Left ventricle myocardium superior (tissue), 1 donor: Measurements from ENCODE around the gene ZFYVE9. TPM values are rescaled to one million over a fixed set of nuclear protein-coding genes. Genes with fewer than 3 reads are reported as not detected.

Experiments
- total RNA-seq: library from RNA; stranded (reverse); fragmentation: NEBNext Ultra II Directional; extraction: Animal tissue kit (Norgen Biotek cat#: 25700); gene quantifications from one replicate; pipeline ENCODE4 v1.2.1, GENCODE V29; 2021
- donor health status: DM: no; HTN: yes; CAD: no; lungs with severe emphysema.

Gene ZFYVE9
- total RNA-seq, 1 donor from 2014 or later, result 19.3 TPM

Other genes with a start within 250 kb of the ZFYVE9 start
- not detected for gene RAB3B, start 151.4 kb upstream of the ZFYVE9 start, total RNA-seq
- 3.2 TPM for gene KTI12, start 108.3 kb upstream of the ZFYVE9 start, total RNA-seq
- gene TXNDC12, start 86.9 kb upstream of the ZFYVE9 start, total RNA-seq, result 18.5 TPM
- 30.8 TPM for gene BTF3L4, start 85.8 kb upstream of the ZFYVE9 start, total RNA-seq
- 13.0 TPM for gene CC2D1B, start 224.1 kb downstream of the ZFYVE9 start, total RNA-seq